Activated T-helper 2 cell treated with anti-CD3 and anti-CD28 coated beads, Interferon-gamma antibody, Interleukin-2, Interleukin-4, amounts not matched to agents 10 μg/mL and 5 μg/mL and 100 μg/mL, durations not matched to agents 14 hours and 24 hours and 36 hours (primary cell): ENCODE results near the gene PODXL. TPM values are rescaled to one million over a fixed set of nuclear protein-coding genes. Genes with fewer than 3 reads are reported as not detected.
A peak's percentile ranks its signal among the peaks of the same experiment; 100 is the strongest.

Experiments used
- DNase-seq: peaks from one replicate; pipeline ENCODE4 v3.0.0; 2021; ENCODE audit warnings: low spot score
- H3K27ac Mint-ChIP-seq: one replicate; pipeline ENCODE4 v1.8.0; 2021; ENCODE audit warnings: mixed read lengths
- H3K27me3 Mint-ChIP-seq: one replicate; pipeline ENCODE4 v1.8.0; 2021; ENCODE audit warnings: low read depth, mixed read lengths
- H3K36me3 Mint-ChIP-seq: one replicate; pipeline ENCODE4 v1.8.0; 2021; ENCODE audit warnings: low read depth, mixed read lengths
- H3K4me1 Mint-ChIP-seq: one replicate; pipeline ENCODE4 v1.8.0; 2021; ENCODE audit warnings: low read depth, mixed read lengths
- H3K4me3 Mint-ChIP-seq: one replicate; pipeline ENCODE4 v1.8.0; 2021; ENCODE audit warnings: low read depth, mild to moderate bottlenecking, moderate library complexity, mixed read lengths
- H3K9me3 Mint-ChIP-seq: one replicate; pipeline ENCODE4 v1.8.0; 2021; ENCODE audit warnings: mixed read lengths
- intact Hi-C: fragments of 100-400 bp; cut with micrococcal nuclease; formaldehyde crosslinking; loops from one replicate; pipeline ENCODE4 v1.15.1; 2023
- total RNA-seq: library from RNA; stranded (reverse); gene quantifications from 2 replicates; pipeline ENCODE4 v1.2.3, GENCODE V29; 2022

Gene PODXL
- total RNA-seq, 1 donor from 2014 or later, result 0.68 TPM

DNA sequence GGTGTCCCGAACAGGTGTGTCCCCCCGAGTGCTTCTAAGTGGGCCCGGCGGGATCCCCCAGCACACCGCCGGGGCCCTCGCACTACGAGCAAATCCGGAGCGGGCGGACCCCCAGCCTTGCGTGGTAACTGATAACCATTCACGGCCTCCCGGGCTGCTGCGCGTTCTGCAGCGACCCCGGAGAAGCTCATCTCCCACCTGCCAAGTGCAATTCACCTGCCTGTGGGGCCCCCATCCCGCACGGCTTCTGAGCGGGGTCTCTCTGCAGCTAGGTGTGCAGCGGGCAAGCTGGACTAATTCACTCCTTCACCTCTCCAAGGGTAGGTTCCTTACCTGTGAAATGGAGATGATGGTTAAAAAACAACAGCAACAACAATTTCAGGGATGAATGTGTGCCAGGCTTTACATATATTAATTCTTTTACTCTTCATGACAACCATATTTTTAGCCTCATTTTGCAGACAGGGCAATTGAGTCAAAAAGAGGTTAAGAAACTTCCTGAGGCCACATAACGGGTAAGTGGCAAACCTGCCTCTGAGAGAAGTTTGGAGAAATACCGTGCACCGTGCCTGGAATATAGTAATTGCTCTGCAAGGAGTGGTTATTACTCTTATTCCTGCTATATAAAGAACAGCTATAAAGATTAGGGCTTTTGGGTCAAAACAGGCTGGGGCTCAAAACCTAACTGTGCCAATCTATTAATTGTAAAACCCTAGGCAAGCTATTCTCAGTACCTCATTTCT lies 652 bp upstream of the PODXL start:
- Mint-ChIP-seq H3K4me1 (peaks cover 6% of the 10 kb centered on the region), H3K36me3 (no peaks in the 10 kb centered on the region), H3K4me3 (peak overlapping the region; percentile 45), H3K27ac (no peak overlapping the region), H3K27me3 (peaks cover 67% of the 10 kb centered on the region), H3K9me3 (no peaks in the 10 kb centered on the region)
- no peak for DNase-seq
- intact Hi-C loops, result no loop called here

- Mint-ChIP-seq H3K9me3 (no peaks in the 10 kb centered on the region), H3K27ac (no peak overlapping the region), H3K4me1 (peaks cover 6% of the 10 kb centered on the region), H3K27me3 (peaks cover 63% of the 10 kb centered on the region), H3K4me3 (peak overlapping the region; percentile 67), H3K36me3 (no peaks in the 10 kb centered on the region)
- intact Hi-C loops, result no loop called here
- DNase-seq, result no peak
Measured at GRCh38 chr7:131555552-131556052, 826 bp downstream of the PODXL start.

- no peak overlapping the region for H3K4me3 Mint-ChIP-seq
- peaks cover 6% of the 10 kb centered on the region for H3K4me1 Mint-ChIP-seq
- intact Hi-C loops, result no loop called here
- no peak for DNase-seq
- no peaks in the 10 kb centered on the region for H3K9me3 Mint-ChIP-seq
- H3K27ac Mint-ChIP-seq, result no peak overlapping the region
- peaks cover 58% of the 10 kb centered on the region for H3K27me3 Mint-ChIP-seq
- H3K36me3 Mint-ChIP-seq, result no peaks in the 10 kb centered on the region
Measured at GRCh38 chr7:131554880-131555516, 1.4 kb downstream of the PODXL start.

GRCh38 chr7:131553931-131554330 lies 2.5 kb downstream of the PODXL start:
- no peak overlapping the region for H3K4me3 Mint-ChIP-seq
- no peak for DNase-seq
- intact Hi-C loops, result no loop called here
- no peaks in the 10 kb centered on the region for H3K36me3 Mint-ChIP-seq
- H3K27ac Mint-ChIP-seq, result no peak overlapping the region
- H3K27me3 Mint-ChIP-seq, result peaks cover 54% of the 10 kb centered on the region
- H3K9me3 Mint-ChIP-seq, result no peaks in the 10 kb centered on the region
- peaks cover 6% of the 10 kb centered on the region for H3K4me1 Mint-ChIP-seq

- intact Hi-C loops, result no loop called here
- no peak overlapping the region for H3K4me3 Mint-ChIP-seq
- H3K9me3 Mint-ChIP-seq, result no peaks in the 10 kb centered on the region
- H3K27ac Mint-ChIP-seq, result no peak overlapping the region
- no peaks in the 10 kb centered on the region for H3K36me3 Mint-ChIP-seq
- DNase-seq, result no peak
- peaks cover 41% of the 10 kb centered on the region for H3K27me3 Mint-ChIP-seq
- peaks cover 6% of the 10 kb centered on the region for H3K4me1 Mint-ChIP-seq
Measured at GRCh38 chr7:131552053-131552452, 4.4 kb downstream of the PODXL start.

GRCh38 chr7:131550846-131551245 lies 5.6 kb downstream of the PODXL start:
- no peak for DNase-seq
- H3K36me3 Mint-ChIP-seq, result no peaks in the 10 kb centered on the region
- H3K9me3 Mint-ChIP-seq, result no peaks in the 10 kb centered on the region
- intact Hi-C loops, result no loop called here
- no peak overlapping the region for H3K27ac Mint-ChIP-seq
- peaks cover 39% of the 10 kb centered on the region for H3K27me3 Mint-ChIP-seq
- H3K4me3 Mint-ChIP-seq, result no peak overlapping the region
- H3K4me1 Mint-ChIP-seq, result peaks cover 7% of the 10 kb centered on the region

DNA sequence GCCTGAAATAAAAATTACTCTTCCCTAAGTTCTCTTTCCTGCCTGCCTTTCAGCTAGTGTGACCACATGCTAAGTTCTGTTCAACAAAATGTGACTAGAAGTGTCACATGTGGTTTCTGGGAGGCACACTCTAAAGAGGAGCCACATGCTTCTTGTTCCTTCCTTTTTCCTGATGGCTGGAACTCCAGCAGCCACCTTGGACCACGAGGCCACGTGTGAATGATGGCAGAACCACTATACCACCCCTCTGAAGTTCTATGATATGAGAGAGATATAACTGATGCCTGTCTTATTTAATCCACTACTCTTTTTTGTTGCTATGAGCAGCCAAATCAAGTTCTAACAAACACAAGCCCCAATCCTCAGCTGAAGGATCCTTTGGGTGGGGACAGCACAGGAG lies 8.1 kb downstream of the PODXL start:
- Mint-ChIP-seq H3K9me3 (no peaks in the 10 kb centered on the region), H3K27me3 (peaks cover 14% of the 10 kb centered on the region), H3K4me3 (no peak overlapping the region), H3K4me1 (peaks cover 2% of the 10 kb centered on the region), H3K36me3 (no peaks in the 10 kb centered on the region), H3K27ac (no peak overlapping the region)
- intact Hi-C loops, result loop anchor here (10.0 kb wide), 1 partner anchor 106 kb away; no protein-coding TSS in a partner anchor
- DNase-seq, result no peak

- no peak overlapping the region for H3K4me3 Mint-ChIP-seq
- H3K36me3 Mint-ChIP-seq, result no peaks in the 10 kb centered on the region
- no peaks in the 10 kb centered on the region for H3K9me3 Mint-ChIP-seq
- peaks cover 2% of the 10 kb centered on the region for H3K4me1 Mint-ChIP-seq
- intact Hi-C loops, result loop anchor here (10.0 kb wide), 1 partner anchor 107 kb away; no protein-coding TSS in a partner anchor
- peaks cover 6% of the 10 kb centered on the region for H3K27me3 Mint-ChIP-seq
- no peak for DNase-seq
- no peak overlapping the region for H3K27ac Mint-ChIP-seq
Measured at GRCh38 chr7:131547589-131547988, 8.8 kb downstream of the PODXL start.

- Mint-ChIP-seq H3K4me1 (peaks cover 2% of the 10 kb centered on the region), H3K9me3 (no peaks in the 10 kb centered on the region), H3K4me3 (no peak overlapping the region), H3K27me3 (peaks cover 3% of the 10 kb centered on the region), H3K27ac (no peak overlapping the region), H3K36me3 (no peaks in the 10 kb centered on the region)
- intact Hi-C loops, result loop anchor here (10.0 kb wide), 1 partner anchor 108 kb away; no protein-coding TSS in a partner anchor
- peak; percentile 43 for DNase-seq
Measured at GRCh38 chr7:131546583-131547141, 9.8 kb downstream of the PODXL start.

GRCh38 chr7:131546126-131546525 lies 10.3 kb downstream of the PODXL start:
- peaks cover 3% of the 10 kb centered on the region for H3K27me3 Mint-ChIP-seq
- H3K4me3 Mint-ChIP-seq, result no peak overlapping the region
- H3K9me3 Mint-ChIP-seq, result no peaks in the 10 kb centered on the region
- no peak overlapping the region for H3K27ac Mint-ChIP-seq
- no peak for DNase-seq
- intact Hi-C loops, result loop anchor here (10.0 kb wide), 1 partner anchor 109 kb away; no protein-coding TSS in a partner anchor
- H3K4me1 Mint-ChIP-seq, result peaks cover 2% of the 10 kb centered on the region
- no peaks in the 10 kb centered on the region for H3K36me3 Mint-ChIP-seq

DNA sequence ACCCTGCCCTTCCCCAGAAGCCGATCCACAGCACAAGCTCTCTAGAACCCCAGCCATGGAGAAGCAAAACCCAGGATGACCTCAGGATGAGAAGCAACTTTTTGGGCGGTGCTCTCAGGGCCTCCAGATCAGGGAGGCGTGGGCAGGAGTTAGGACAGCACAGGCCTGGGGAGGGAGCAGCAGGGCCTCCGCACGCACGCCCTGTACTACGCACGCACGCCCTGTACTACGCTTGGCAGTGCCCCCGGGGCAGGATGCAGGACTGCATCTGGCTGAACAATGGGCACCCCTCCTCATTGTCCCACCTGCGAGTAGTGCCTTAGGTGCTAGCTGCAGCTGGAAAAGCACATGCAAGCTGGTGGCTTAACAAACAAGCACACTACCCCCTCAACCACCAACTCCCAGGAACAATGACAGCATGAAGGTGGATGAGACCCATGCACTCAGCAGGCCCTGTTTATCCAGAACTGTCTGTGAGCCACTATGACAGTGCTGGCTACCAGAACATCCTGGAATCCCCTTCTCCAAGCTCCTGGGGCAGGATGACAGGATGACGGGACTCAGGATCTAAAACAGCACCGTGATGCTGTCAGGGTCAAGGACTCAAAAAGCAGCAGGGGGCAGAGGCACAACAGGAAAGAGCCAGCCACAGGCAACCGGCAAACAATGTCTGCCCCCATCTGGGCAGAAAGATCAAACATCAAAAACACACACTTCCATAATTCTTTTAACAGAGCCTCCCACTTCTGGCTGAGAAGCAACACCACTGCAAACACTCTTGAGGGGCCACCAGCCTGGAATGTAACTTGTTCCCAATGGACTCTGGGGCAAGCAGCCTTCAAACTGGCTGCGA lies 11.8 kb downstream of the PODXL start:
- Mint-ChIP-seq H3K4me3 (no peak overlapping the region), H3K4me1 (peaks cover 2% of the 10 kb centered on the region), H3K27ac (no peak overlapping the region), H3K36me3 (no peaks in the 10 kb centered on the region), H3K9me3 (no peaks in the 10 kb centered on the region), H3K27me3 (peaks cover 3% of the 10 kb centered on the region)
- no peak for DNase-seq
- intact Hi-C loops, result loop anchor here (10.0 kb wide), 1 partner anchor 110 kb away; no protein-coding TSS in a partner anchor

DNA sequence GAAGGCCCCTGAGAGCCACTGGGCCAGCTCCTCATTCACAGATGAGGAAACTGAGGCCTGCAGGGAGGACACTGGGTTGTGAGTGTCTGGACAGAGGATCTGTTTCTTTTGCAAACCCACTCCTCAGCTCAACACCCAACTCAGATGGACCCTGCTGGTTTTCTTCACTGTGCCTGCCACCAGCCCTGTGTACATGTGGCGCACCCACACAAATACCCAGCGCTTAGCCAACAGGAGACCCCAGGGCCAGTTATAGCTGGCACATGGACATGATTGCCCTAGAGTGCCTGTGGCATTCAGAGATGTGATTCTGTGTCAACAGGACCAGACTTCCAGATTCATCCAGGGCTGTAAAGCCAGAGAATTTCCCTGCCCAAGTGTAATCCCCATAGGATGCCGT lies 12.4 kb downstream of the PODXL start:
- H3K27me3 Mint-ChIP-seq, result peaks cover 3% of the 10 kb centered on the region
- intact Hi-C loops, result loop anchor here (10.0 kb wide), 1 partner anchor 111 kb away; no protein-coding TSS in a partner anchor

More for the DNA sequence above, 12.4 kb downstream of the PODXL start:
- peaks cover 2% of the 10 kb centered on the region for H3K4me1 Mint-ChIP-seq
- H3K4me3 Mint-ChIP-seq, result no peak overlapping the region
- no peak overlapping the region for H3K27ac Mint-ChIP-seq
- H3K9me3 Mint-ChIP-seq, result no peaks in the 10 kb centered on the region
- no peaks in the 10 kb centered on the region for H3K36me3 Mint-ChIP-seq
- no peak for DNase-seq
